GM23248 (cell line): ENCODE measurements around the gene MTCH1. TPM values are rescaled to one million over a fixed set of nuclear protein-coding genes. Genes with fewer than 3 reads are reported as not detected.
"Not testable (repeated sequence)": the region's sequence is repeated elsewhere in the genome, so short reads cannot be mapped to it uniquely, and the experiment has no call there.

Experiments
- DNase-seq: peaks from one replicate; pipeline ENCODE4 v3.0.0-alpha.2; 2015
- H2AFZ ChIP-seq: fragments of 200-600 bp; sonication (generic); 2 replicates; pipeline ENCODE4 v1.6.1; 2016; ENCODE audit warnings: antibody characterized with exemption
- H3F3A ChIP-seq: fragments of 200-600 bp; sonication (generic); 2 replicates; pipeline ENCODE4 v1.6.1; 2016; ENCODE audit warnings: mild to moderate bottlenecking, antibody characterized with exemption, mixed run types; ENCODE audit not compliant: insufficient read depth
- H3K27ac ChIP-seq: fragments of 200-600 bp; sonication (generic); 2 replicates; pipeline ENCODE4 v1.5.1; 2016; ENCODE audit warnings: mild to moderate bottlenecking
- H3K27me3 ChIP-seq: fragments of 200-600 bp; sonication (generic); replicated peaks from 2 replicates; pipeline ENCODE4 v1.6.1; 2016; ENCODE audit warnings: mild to moderate bottlenecking; ENCODE audit not compliant: insufficient read depth
- H3K36me3 ChIP-seq: fragments of 200-600 bp; sonication (generic); 2 replicates; pipeline ENCODE4 v1.6.1; 2016; ENCODE audit warnings: low read depth, mild to moderate bottlenecking
- H3K4me1 ChIP-seq: fragments of 200-600 bp; sonication (generic); 2 replicates; pipeline ENCODE4 v1.6.1; 2016; ENCODE audit warnings: mild to moderate bottlenecking; ENCODE audit not compliant: insufficient read depth
- H3K4me2 ChIP-seq: fragments of 200-600 bp; sonication (generic); one replicate; pipeline ENCODE4 v1.6.1; 2016; ENCODE audit warnings: mild to moderate bottlenecking; ENCODE audit not compliant: unreplicated experiment
- H3K4me3 ChIP-seq: fragments of 200-600 bp; sonication (generic); 2 replicates; pipeline ENCODE4 v1.5.1; 2016; ENCODE audit warnings: mild to moderate bottlenecking
- H3K79me2 ChIP-seq: fragments of 200-600 bp; sonication (generic); 2 replicates; pipeline ENCODE4 v1.6.1; 2016; ENCODE audit warnings: mild to moderate bottlenecking; ENCODE audit not compliant: insufficient read depth
- H3K9ac ChIP-seq: fragments of 200-600 bp; sonication (generic); 2 replicates; pipeline ENCODE4 v1.6.1; 2016; ENCODE audit warnings: mild to moderate bottlenecking
- H3K9me2 ChIP-seq: fragments of 200-600 bp; sonication (generic); 2 replicates; pipeline ENCODE4 v1.6.1; 2016; ENCODE audit warnings: mixed run types, mild to moderate bottlenecking, moderate library complexity; ENCODE audit not compliant: insufficient read depth
- H3K9me3 ChIP-seq: fragments of 200-600 bp; sonication (generic); one replicate; pipeline ENCODE4 v1.6.1; 2017; ENCODE audit warnings: low read depth
- H4K20me1 ChIP-seq: fragments of 200-600 bp; sonication (generic); 2 replicates; pipeline ENCODE4 v1.6.0; 2016; ENCODE audit not compliant: insufficient read depth
- EZH2 ChIP-seq: fragments of 200-600 bp; sonication (generic); IDR thresholded peaks from 2 replicates; pipeline ENCODE4 v1.6.1; 2018; ENCODE audit warnings: antibody characterized with exemption, mild to moderate bottlenecking; ENCODE audit not compliant: insufficient read depth, poor library complexity, severe bottlenecking
- EZH2phosphoT487 ChIP-seq: fragments of 200-600 bp; sonication (generic); IDR thresholded peaks from 2 replicates; pipeline ENCODE4 v1.6.1; 2018; ENCODE audit warnings: antibody characterized with exemption, moderate library complexity, mild to moderate bottlenecking, low read depth; ENCODE audit not compliant: insufficient read depth
- WGBS, 2 experiments: methylation state at CpG; one replicate each; pipeline ENCODE4 v1.1.6; 2015 to 2017; ENCODE audit warnings: low lambda C conversion rate in 2 of 2, low coverage in 1 of 2; ENCODE audit errors: missing lambda C conversion rate in 2 of 2; 5-methylcytosine and 5-hydroxymethylcytosine counted together
- in situ Hi-C: fragments of 300-500 bp; cut with MboI; formaldehyde crosslinking; loops from 2 replicates; pipeline ENCODE4 v1.15.0; 2020
- polyA plus RNA-seq: library from polyadenylated mRNA; unstranded; fragments of >200 nt; fragmentation: Nextera tagmentation; extraction: Ambion mirVana; gene quantifications from 2 replicates; pipeline ENCODE4 v1.2.1, GENCODE V29; 2016
- total RNA-seq: library from RNA; depleted of rRNA; stranded (reverse); fragments of >200 nt; shearing (Covaris generic); gene quantifications from 2 replicates; pipeline ENCODE4 v1.2.3, GENCODE V29; 2014

The MTCH1 gene
- total and polyA plus RNA-seq, 2 experiments from 2014 or later = 370 to 473 TPM

DNA sequence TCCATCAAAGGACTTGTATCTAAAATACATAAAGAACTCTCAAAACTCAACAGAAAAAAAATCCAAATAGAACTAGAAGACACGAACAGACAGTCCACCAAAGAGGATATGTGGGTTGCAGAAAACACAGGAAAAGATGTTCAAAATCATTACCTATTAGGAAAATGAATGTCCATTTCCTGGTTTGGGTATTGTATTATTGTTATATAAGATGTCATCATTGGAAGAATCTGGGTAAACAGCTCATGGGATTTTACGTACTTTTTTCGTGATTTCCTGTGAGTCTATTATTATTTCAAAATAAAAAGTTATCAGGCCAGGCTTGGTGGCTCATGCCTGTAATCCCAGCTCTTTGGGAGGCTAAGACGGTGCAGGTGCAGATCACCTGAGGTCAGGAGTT is 40.7 kb downstream of the MTCH1 start:
- Histone ChIP-seq H3K4me1 (0 out of 2 replicates have a peak, but pooled peaks cover 10% of the 10 kb centered on the region), H4K20me1 (no peaks in the 10 kb centered on the region), H3K9ac (no peak overlapping the region), H3K9me3 (no peaks in the 10 kb centered on the region), H2AFZ (no peak overlapping the region), H3K36me3 (no peaks in the 10 kb centered on the region), H3K4me3 (no peak overlapping the region), H3K27ac (no peak overlapping the region), H3K27me3 (no peaks in the 10 kb centered on the region), H3F3A (peaks cover 8% of the 10 kb centered on the region; the same call in 1 of the 2 replicates), H3K4me2 (no peak overlapping the region), H3K79me2 (no peaks in the 10 kb centered on the region), H3K9me2 (no peaks in the 10 kb centered on the region)
- 80 to 83% methylated on average over 4 of the region's 4 CpGs for WGBS, 2 experiments
- no peak for TF ChIP-seq EZH2
- TF ChIP-seq EZH2phosphoT487 = no peak
- in situ Hi-C loops = no loop called here
- no peak for DNase-seq

- H2AFZ ChIP-seq = no peak overlapping the region
- no peaks in the 10 kb centered on the region for H3K9me2 ChIP-seq
- H3K79me2 ChIP-seq = no peaks in the 10 kb centered on the region
- peaks cover 2% of the 10 kb centered on the region; the same call in 1 of the 2 replicates for H3F3A ChIP-seq
- H3K27me3 ChIP-seq = no peaks in the 10 kb centered on the region
- no peak for DNase-seq
- no peaks in the 10 kb centered on the region for H4K20me1 ChIP-seq
- no peaks in the 10 kb centered on the region for H3K36me3 ChIP-seq
- 0 out of 2 replicates have a peak, but pooled peaks cover 5% of the 10 kb centered on the region for H3K4me1 ChIP-seq
- no peak overlapping the region for H3K27ac ChIP-seq
- TF ChIP-seq EZH2 (no peak), EZH2phosphoT487 (no peak)
- H3K9me3 ChIP-seq = no peaks in the 10 kb centered on the region
- in situ Hi-C loops = no loop called here
- WGBS, 2 experiments = 52 to 55% methylated on average over 5 of the region's 5 CpGs
- no peak overlapping the region for H3K9ac ChIP-seq
- H3K4me3 ChIP-seq = no peak overlapping the region
- no peak overlapping the region for H3K4me2 ChIP-seq
These were observed 41.3 kb downstream of the MTCH1 start for GRCh38 chr6:36944650-36945049.

DNA sequence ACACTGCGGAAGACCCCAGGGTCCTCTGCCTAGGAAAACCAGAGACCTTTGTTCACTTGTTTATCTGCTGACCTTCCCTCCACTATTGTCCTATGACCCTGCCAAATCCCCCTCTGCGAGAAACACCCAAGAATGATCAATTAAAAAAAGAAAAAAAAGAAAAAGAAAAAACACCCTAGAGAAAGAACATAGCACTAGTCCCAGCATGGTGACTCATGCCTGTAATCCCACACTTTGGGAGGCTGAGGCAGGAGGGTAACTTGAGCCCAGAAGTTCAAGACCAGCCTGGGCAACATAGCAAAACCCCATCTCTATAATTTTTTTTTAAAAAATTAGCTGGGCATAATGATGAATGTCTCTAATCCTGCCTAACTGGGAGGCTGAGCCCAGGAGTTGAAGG is 43.7 kb downstream of the MTCH1 start:
- H3F3A ChIP-seq, in situ Hi-C loops: not testable (repeated sequence)
- WGBS, 2 experiments = 79 to 83% methylated on average over 1 to 2 of the region's 2 CpGs

GRCh38 chr6:36941561-36941960 is 44.4 kb downstream of the MTCH1 start:
- in situ Hi-C loops, H3K27ac ChIP-seq, H3K4me3 ChIP-seq, H3K9me2 ChIP-seq, H3K79me2 ChIP-seq, H3F3A ChIP-seq, H3K36me3 ChIP-seq, DNase-seq, H2AFZ ChIP-seq, H3K27me3 ChIP-seq, H3K4me2 ChIP-seq, H3K9ac ChIP-seq, H4K20me1 ChIP-seq, H3K9me3 ChIP-seq: not testable (repeated sequence)
- 92% methylated on average over 26 of the region's 40 CpGs; no CpG with 5 or more reads in 1 of the 2 experiments for WGBS, 2 experiments
- H3K4me1 ChIP-seq = peaks cover 17% of the 10 kb centered on the region

More for the DNA sequence above, 43.7 kb downstream of the MTCH1 start:
- not testable (repeated sequence) for H3K9ac ChIP-seq, H3K9me2 ChIP-seq, DNase-seq, H2AFZ ChIP-seq, H3K4me3 ChIP-seq, H3K27ac ChIP-seq, H3K4me2 ChIP-seq, H3K36me3 ChIP-seq, H3K9me3 ChIP-seq, H3K27me3 ChIP-seq, H4K20me1 ChIP-seq, H3K79me2 ChIP-seq
- peaks cover 17% of the 10 kb centered on the region for H3K4me1 ChIP-seq

- Histone ChIP-seq H3K4me2 (no peak overlapping the region), H3K4me3 (no peak overlapping the region), H3F3A (0 out of 2 replicates have a peak, but pooled peaks cover 6% of the 10 kb centered on the region), H3K4me1 (peaks cover 17% of the 10 kb centered on the region), H3K27ac (no peak overlapping the region), H3K9me2 (no peaks in the 10 kb centered on the region), H3K79me2 (no peaks in the 10 kb centered on the region), H4K20me1 (no peaks in the 10 kb centered on the region), H3K36me3 (no peaks in the 10 kb centered on the region), H3K27me3 (no peaks in the 10 kb centered on the region), H3K9me3 (no peaks in the 10 kb centered on the region), H2AFZ (no peak overlapping the region), H3K9ac (no peak overlapping the region)
- TF ChIP-seq EZH2phosphoT487 (no peak), EZH2 (no peak)
- WGBS, 2 experiments = 91 to 92% methylated on average over 10 of the region's 10 CpGs
- DNase-seq = no peak
- in situ Hi-C loops = no loop called here
These were observed 46.0 kb downstream of the MTCH1 start for GRCh38 chr6:36940027-36940426.

DNA sequence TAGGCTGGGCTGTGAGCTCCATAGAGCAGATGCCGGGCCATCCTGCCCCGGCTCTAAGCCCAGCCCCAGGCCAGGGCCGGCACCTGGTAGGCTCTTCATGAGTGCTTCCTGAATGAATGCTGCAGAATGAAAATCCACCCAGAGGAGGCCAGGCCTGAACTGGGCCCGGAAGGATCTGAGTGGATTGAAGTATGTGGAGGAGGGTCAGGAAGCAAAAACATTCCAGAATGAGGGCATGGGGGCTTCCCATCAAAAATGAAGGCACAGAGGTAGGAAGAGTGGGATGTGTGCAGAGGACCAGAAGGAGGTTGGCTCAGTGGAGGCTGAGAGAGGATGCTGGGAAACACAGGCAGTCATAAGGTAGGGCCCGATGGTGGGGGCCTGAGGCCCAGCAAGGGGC is 47.0 kb downstream of the MTCH1 start:
- H3K9me3 ChIP-seq, H3F3A ChIP-seq, H4K20me1 ChIP-seq, H3K79me2 ChIP-seq, H3K9me2 ChIP-seq, DNase-seq, H3K36me3 ChIP-seq, H3K27me3 ChIP-seq, H2AFZ ChIP-seq, H3K4me3 ChIP-seq, in situ Hi-C loops: not testable (repeated sequence)
- peak overlapping the region; percentile 59 for H3K9ac ChIP-seq
- 85 to 92% methylated on average over 5 of the region's 5 CpGs for WGBS, 2 experiments
- H3K4me1 ChIP-seq = peaks cover 20% of the 10 kb centered on the region
- H3K27ac ChIP-seq = peak overlapping the region; percentile 63
- H3K4me2 ChIP-seq = peak overlapping the region; percentile 60
